Osteoblast (primary cell): ENCODE results near the gene ALG5. TPM values are rescaled to one million over a fixed set of nuclear protein-coding genes. Genes with fewer than 3 reads are reported as not detected.

Experiments used
- DNase-seq: peaks from one replicate; pipeline ENCODE4 v3.0.0; 2011; ENCODE audit warnings: low spot score, mixed read lengths; ENCODE audit not compliant: insufficient read length; ENCODE audit errors: missing footprints
- H2AFZ ChIP-seq: 2 replicates; pipeline ENCODE4 v1.6.0; 2011; ENCODE audit warnings: mild to moderate bottlenecking, low read length
- H3K27ac ChIP-seq: 2 replicates; pipeline ENCODE4 v1.5.1; 2011; ENCODE audit warnings: mild to moderate bottlenecking, low read depth, low read length, moderate library complexity
- H3K27me3 ChIP-seq: 2 replicates; pipeline ENCODE4 v1.6.0; 2012; ENCODE audit warnings: mild to moderate bottlenecking, control low read depth, inconsistent platforms, low read length, moderate library complexity; ENCODE audit not compliant: insufficient read depth
- H3K36me3 ChIP-seq: 2 replicates; pipeline ENCODE4 v1.5.1; 2011; ENCODE audit warnings: mild to moderate bottlenecking, low read length, control low read depth, moderate library complexity; ENCODE audit not compliant: insufficient read depth
- H3K4me1 ChIP-seq: 2 replicates; pipeline ENCODE4 v1.5.1; 2011; ENCODE audit warnings: mild to moderate bottlenecking, low read length, control low read depth, moderate library complexity; ENCODE audit not compliant: insufficient read depth
- H3K4me2 ChIP-seq: 2 replicates; pipeline ENCODE4 v1.6.0; 2011; ENCODE audit warnings: mild to moderate bottlenecking, low read length; ENCODE audit not compliant: insufficient read depth
- H3K4me3 ChIP-seq: fragments of 200-600 bp; sonication (generic); 3 replicates; pipeline ENCODE4 v1.5.1; 2012; ENCODE audit warnings: mild to moderate bottlenecking, low read length, inconsistent platforms; ENCODE audit not compliant: insufficient read depth
- H3K79me2 ChIP-seq: 2 replicates; pipeline ENCODE4 v1.6.0; 2012; ENCODE audit warnings: mild to moderate bottlenecking, low read length, control low read depth, inconsistent platforms; ENCODE audit not compliant: insufficient read depth
- H3K9me3 ChIP-seq: 2 replicates; pipeline ENCODE4 v1.5.1; 2011; ENCODE audit warnings: low read depth, low read length, control low read depth
- H4K20me1 ChIP-seq: 2 replicates; pipeline ENCODE4 v1.6.0; 2012; ENCODE audit warnings: mild to moderate bottlenecking, low read length, control low read depth; ENCODE audit not compliant: insufficient read depth
- CTCF ChIP-seq: IDR thresholded peaks from 2 replicates; pipeline ENCODE4 v1.5.1; 2011; ENCODE audit warnings: mild to moderate bottlenecking, low read depth, low read length, moderate library complexity; ENCODE audit errors: extremely low read depth
- total RNA-seq: library from RNA; depleted of rRNA; stranded (reverse); fragments of >200 nt; gene quantifications from 2 replicates; pipeline ENCODE4 v1.2.3, GENCODE V29; 2012

Gene ALG5
- total RNA-seq, 1 donor: 39.4 TPM

DNA sequence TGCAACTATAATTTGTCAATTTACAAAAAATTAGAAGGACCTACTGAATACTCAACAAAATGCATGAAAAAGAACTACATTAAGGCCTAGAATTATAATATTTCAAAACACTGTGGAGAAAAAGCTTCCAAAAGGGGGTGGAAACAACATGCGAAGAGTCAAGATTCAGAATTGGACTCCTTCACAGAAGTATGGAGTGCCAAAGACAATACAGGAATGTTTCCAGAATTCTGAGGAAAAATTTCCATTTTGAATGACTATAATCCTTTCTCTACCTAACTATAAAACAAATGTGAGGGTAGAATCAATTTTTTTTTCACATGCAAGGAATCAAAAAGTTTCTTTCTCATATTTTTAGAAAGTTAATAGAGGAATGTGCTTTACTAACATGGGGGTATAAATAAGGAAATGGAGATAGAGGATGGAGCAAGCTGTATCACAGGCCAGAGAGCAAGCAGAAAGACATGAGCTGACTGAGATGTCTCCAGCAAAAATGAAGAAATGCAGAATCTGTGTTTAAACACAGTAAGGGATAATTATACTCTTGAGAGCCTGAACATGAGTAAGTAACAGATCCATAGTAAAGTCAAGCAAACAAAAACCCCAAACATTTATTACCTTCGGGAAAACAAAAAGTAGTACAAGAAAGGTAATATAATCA, 39.6 kb downstream of the ALG5 start:
- H4K20me1 ChIP-seq: no peaks in the 10 kb centered on the region
- no peak for DNase-seq
- no peak overlapping the region for H3K4me2 ChIP-seq
- no peak overlapping the region for H2AFZ ChIP-seq
- H3K27ac ChIP-seq: no peak overlapping the region
- no peaks in the 10 kb centered on the region for H3K79me2 ChIP-seq
- peaks cover 35% of the 10 kb centered on the region for H3K36me3 ChIP-seq
- no peak for TF ChIP-seq CTCF
- H3K4me1 ChIP-seq: no peaks in the 10 kb centered on the region
- H3K4me3 ChIP-seq: no peak overlapping the region
- H3K27me3 ChIP-seq: no peaks in the 10 kb centered on the region
- no peaks in the 10 kb centered on the region for H3K9me3 ChIP-seq

- Histone ChIP-seq H4K20me1 (no peaks in the 10 kb centered on the region), H3K9me3 (no peaks in the 10 kb centered on the region), H3K27me3 (no peaks in the 10 kb centered on the region), H3K4me3 (no peak overlapping the region), H3K79me2 (no peaks in the 10 kb centered on the region), H3K27ac (no peak overlapping the region), H3K4me2 (no peak overlapping the region), H2AFZ (no peak overlapping the region), H3K36me3 (peaks cover 26% of the 10 kb centered on the region), H3K4me1 (no peaks in the 10 kb centered on the region)
- no peak for DNase-seq
- TF ChIP-seq CTCF: no peak
These were observed 44.6 kb downstream of the ALG5 start for GRCh38 chr13:36954542-36954941.

- Histone ChIP-seq H3K4me3 (no peak overlapping the region), H4K20me1 (no peaks in the 10 kb centered on the region), H3K27me3 (no peaks in the 10 kb centered on the region), H3K79me2 (no peaks in the 10 kb centered on the region), H2AFZ (no peak overlapping the region), H3K4me1 (no peaks in the 10 kb centered on the region), H3K36me3 (peaks cover 22% of the 10 kb centered on the region), H3K27ac (no peak overlapping the region), H3K4me2 (no peak overlapping the region), H3K9me3 (no peaks in the 10 kb centered on the region)
- DNase-seq: no peak
- no peak for TF ChIP-seq CTCF
These were observed 48.2 kb downstream of the ALG5 start for GRCh38 chr13:36950920-36951319.

GRCh38 chr13:36950330-36950729, 48.8 kb downstream of the ALG5 start:
- Histone ChIP-seq H3K4me1 (no peaks in the 10 kb centered on the region), H4K20me1 (no peaks in the 10 kb centered on the region), H3K9me3 (no peaks in the 10 kb centered on the region), H2AFZ (no peak overlapping the region), H3K27me3 (no peaks in the 10 kb centered on the region), H3K79me2 (no peaks in the 10 kb centered on the region), H3K27ac (no peak overlapping the region), H3K4me2 (no peak overlapping the region), H3K4me3 (no peak overlapping the region), H3K36me3 (peaks cover 21% of the 10 kb centered on the region)
- TF ChIP-seq CTCF: no peak
- DNase-seq: no peak
